IMR-90 (cell line): Measurements from ENCODE around the gene GPATCH8. TPM values are rescaled to one million over a fixed set of nuclear protein-coding genes. Genes with fewer than 3 reads are reported as not detected.
A peak's percentile ranks its signal among the peaks of the same experiment; 100 is the strongest.

Experiments
- ATAC-seq: fragments of 200-7000 bp; cut with Tn5 transposase; 2 replicates; pipeline ENCODE4 v1.9.1; 2020; ENCODE audit warnings: low read depth, mild to moderate bottlenecking, moderate library complexity
- BruUV-seq: library from RNA; stranded (reverse); fragments of 400-500 nt; replicated peaks from 2 replicates; lab custom pipeline; 2021; lab: Mats Ljungman, UMichigan
- CTCF ChIA-PET: fragments of 300-600 bp; formaldehyde crosslinking; extraction: SDS; loops from one replicate; lab custom pipeline; 2021; ENCODE audit warnings: antibody characterized with exemption; lab: Yijun Ruan, JAX
- POLR2A ChIA-PET: fragments of 300-600 bp; sonication (Branson Sonifier 250); formaldehyde crosslinking; loops from one replicate; lab custom pipeline; 2022; ENCODE audit warnings: antibody characterized with exemption; ENCODE audit not compliant: unreplicated experiment; lab: Charles Lee
- DNase-seq: peaks from one replicate; pipeline ENCODE4 v3.0.0; 2013
- H2AFZ ChIP-seq: replicated peaks from 2 replicates; pipeline ENCODE3; 2013; ENCODE audit warnings: low read length, mild to moderate bottlenecking; ENCODE audit not compliant: poor library complexity
- H2AK5ac ChIP-seq: 2 replicates; pipeline ENCODE4 v1.6.1; 2013; ENCODE audit warnings: low read depth, low read length, inconsistent platforms
- H2AK9ac ChIP-seq: replicated peaks from 2 replicates; pipeline ENCODE3; 2013; ENCODE audit warnings: mild to moderate bottlenecking, low read depth, low read length, moderate library complexity; ENCODE audit not compliant: poor library complexity
- H2BK120ac ChIP-seq: 2 replicates; pipeline ENCODE4 v1.6.1; 2013; ENCODE audit warnings: low read depth, low read length, inconsistent platforms
- H2BK15ac ChIP-seq: 3 replicates; pipeline ENCODE4 v1.6.1; 2013; ENCODE audit warnings: low read depth, low read length, inconsistent platforms
- H2BK20ac ChIP-seq: 2 replicates; pipeline ENCODE4 v1.6.1; 2013; ENCODE audit warnings: low read depth, mild to moderate bottlenecking, inconsistent platforms, low read length, moderate library complexity
- H2BK5ac ChIP-seq: 2 replicates; pipeline ENCODE4 v1.6.1; 2013; ENCODE audit warnings: mild to moderate bottlenecking, low read depth, low read length, inconsistent platforms; ENCODE audit not compliant: poor library complexity, severe bottlenecking
- H3K14ac ChIP-seq: replicated peaks from 2 replicates; pipeline ENCODE4 v1.6.1; 2013; ENCODE audit warnings: low read depth, low read length, inconsistent platforms
- H3K18ac ChIP-seq: 2 replicates; pipeline ENCODE4 v1.6.1; 2013; ENCODE audit warnings: low read depth, low read length, control low read depth
- H3K23ac ChIP-seq: 2 replicates; pipeline ENCODE4 v1.6.1; 2013; ENCODE audit warnings: low read depth, low read length, inconsistent platforms
- H3K27ac ChIP-seq: 2 replicates; pipeline ENCODE4 v1.5.1; 2013; ENCODE audit warnings: mild to moderate bottlenecking, control low read depth, low read length; ENCODE audit not compliant: insufficient read depth
- H3K27me3 ChIP-seq: 2 replicates; pipeline ENCODE4 v1.6.1; 2013; ENCODE audit warnings: low read length; ENCODE audit not compliant: control insufficient read depth, insufficient read depth
- H3K36me3 ChIP-seq: 2 replicates; pipeline ENCODE4 v1.6.1; 2013; ENCODE audit warnings: low read length, mixed read lengths; ENCODE audit not compliant: control insufficient read depth, insufficient read depth
- H3K4ac ChIP-seq: 2 replicates; pipeline ENCODE4 v1.6.1; 2013; ENCODE audit warnings: low read depth, low read length, inconsistent platforms
- H3K4me1 ChIP-seq: 2 replicates; pipeline ENCODE4 v1.6.1; 2013; ENCODE audit warnings: low read length, mixed read lengths; ENCODE audit not compliant: control insufficient read depth, insufficient read depth
- H3K4me2 ChIP-seq: 2 replicates; pipeline ENCODE4 v1.6.1; 2013; ENCODE audit warnings: low read depth, mild to moderate bottlenecking, control low read depth, low read length, moderate library complexity
- H3K4me3 ChIP-seq: 2 replicates; pipeline ENCODE4 v1.5.1; 2013; ENCODE audit warnings: low read depth, mild to moderate bottlenecking, control low read depth, low read length, moderate library complexity; ENCODE audit not compliant: insufficient read depth
- H3K56ac ChIP-seq: 2 replicates; pipeline ENCODE4 v1.6.1; 2013; ENCODE audit warnings: low read length, inconsistent platforms; ENCODE audit not compliant: insufficient read depth; ENCODE audit errors: extremely low read depth
- H3K79me1 ChIP-seq, 2 experiments: 2 replicates each; pipeline ENCODE4 v1.6.1; 2013; ENCODE audit warnings: low read length in 2 of 2, inconsistent platforms in 1 of 2, low read depth in 1 of 2
- H3K9ac ChIP-seq: 2 replicates; pipeline ENCODE4 v1.6.1; 2013; ENCODE audit warnings: low read depth, low read length, control low read depth
- H3K9me1 ChIP-seq: 2 replicates; pipeline ENCODE4 v1.6.1; 2013; ENCODE audit warnings: low read length, inconsistent platforms; ENCODE audit not compliant: insufficient read depth
- H3K9me3 ChIP-seq: 2 replicates; pipeline ENCODE4 v1.6.1; 2013; ENCODE audit warnings: low read length; ENCODE audit not compliant: control insufficient read depth, insufficient read depth
- H4K20me1 ChIP-seq: 2 replicates; pipeline ENCODE4 v1.6.1; 2013; ENCODE audit warnings: low read length, inconsistent platforms; ENCODE audit not compliant: insufficient read depth
- H4K5ac ChIP-seq: 2 replicates; pipeline ENCODE4 v1.6.1; 2013; ENCODE audit warnings: mild to moderate bottlenecking, low read depth, low read length, control low read depth
- H4K8ac ChIP-seq, 2 experiments: 2 replicates each; pipeline ENCODE4 v1.6.1; 2013; ENCODE audit warnings: low read depth in 2 of 2, low read length in 2 of 2, control low read depth in 1 of 2, inconsistent platforms in 1 of 2
- H4K91ac ChIP-seq: 2 replicates; pipeline ENCODE4 v1.6.1; 2013; ENCODE audit warnings: low read depth, low read length, inconsistent platforms; ENCODE audit not compliant: insufficient read depth
- BHLHE40 ChIP-seq: fragments of 150-350 bp; IDR thresholded peaks from 2 replicates; pipeline ENCODE4 v1.6.1; 2016; ENCODE audit warnings: mild to moderate bottlenecking, low read depth, low read length
- CEBPB ChIP-seq: IDR thresholded peaks from 2 replicates; pipeline ENCODE4 v1.6.1; 2012; ENCODE audit warnings: low read depth, low read length, improper control_type of control experiment
- CHD1 ChIP-seq: IDR thresholded peaks from 2 replicates; pipeline ENCODE4 v1.6.1; 2012; ENCODE audit warnings: low read depth, low read length, improper control_type of control experiment
- CTCF ChIP-seq: conservative IDR thresholded peaks from 2 replicates; pipeline ENCODE4 v1.5.1; 2012; ENCODE audit warnings: mild to moderate bottlenecking, low read depth, low read length, improper control_type of control experiment
- ELK1 ChIP-seq: fragments of 150-350 bp; IDR thresholded peaks from 2 replicates; pipeline ENCODE4 v1.6.1; 2016; ENCODE audit warnings: low read depth, mild to moderate bottlenecking, low read length, moderate library complexity, borderline replicate concordance
- FOS ChIP-seq: fragments of 150-350 bp; IDR thresholded peaks from 2 replicates; pipeline ENCODE4 v1.6.1; 2016; ENCODE audit warnings: low read depth, low read length
- MAFK ChIP-seq: IDR thresholded peaks from 2 replicates; pipeline ENCODE4 v1.6.1; 2012; ENCODE audit warnings: low read depth, low read length, improper control_type of control experiment
- MAZ ChIP-seq: IDR thresholded peaks from 2 replicates; pipeline ENCODE4 v1.6.1; 2012; ENCODE audit warnings: low read depth, mild to moderate bottlenecking, low read length, improper control_type of control experiment, moderate library complexity, borderline replicate concordance
- MXI1 ChIP-seq: IDR thresholded peaks from 2 replicates; pipeline ENCODE4 v1.6.1; 2012; ENCODE audit warnings: low read depth, mild to moderate bottlenecking, low read length, moderate library complexity, borderline replicate concordance
- NFE2L2 ChIP-seq: fragments of 150-350 bp; IDR thresholded peaks from 2 replicates; pipeline ENCODE4 v1.6.1; 2016; ENCODE audit warnings: low read depth, mild to moderate bottlenecking, low read length
- RAD21 ChIP-seq: IDR thresholded peaks from 2 replicates; pipeline ENCODE4 v1.6.1; 2012; ENCODE audit warnings: low read length, improper control_type of control experiment
- RCOR1 ChIP-seq: IDR thresholded peaks from 2 replicates; pipeline ENCODE4 v1.6.1; 2012; ENCODE audit warnings: mild to moderate bottlenecking, low read length, improper control_type of control experiment; ENCODE audit not compliant: insufficient replicate concordance
- RFX5 ChIP-seq: IDR thresholded peaks from 2 replicates; pipeline ENCODE4 v1.8.0; 2012; ENCODE audit warnings: low read depth, mild to moderate bottlenecking, low read length, moderate library complexity
- SMC3 ChIP-seq: fragments of 150-350 bp; IDR thresholded peaks from 2 replicates; pipeline ENCODE4 v1.6.1; 2016; ENCODE audit warnings: low read depth, mild to moderate bottlenecking, antibody characterized with exemption, low read length, moderate library complexity
- USF2 ChIP-seq: fragments of 150-350 bp; IDR thresholded peaks from 2 replicates; pipeline ENCODE4 v1.6.1; 2017; ENCODE audit warnings: mild to moderate bottlenecking, antibody characterized with exemption, low read length, low read depth
- WGBS, 2 experiments: methylation state at CpG; one replicate each; pipeline versions ENCODE4 v1.1.5 to v1.1.7; 2013; ENCODE audit warnings: missing lambda C conversion rate in 2 of 2; ENCODE audit not compliant: insufficient read length in 1 of 2; ENCODE audit errors: extremely low coverage in 2 of 2; 5-methylcytosine and 5-hydroxymethylcytosine counted together
- dilution Hi-C: fragments of 300-500 bp; cut with HindIII; formaldehyde crosslinking; loops from one replicate; pipeline ENCODE4 v1.14.3; 2018; ENCODE audit warnings: low sequenced_read_pairs; ENCODE audit not compliant: unreplicated experiment
- in situ Hi-C: fragments of 300-500 bp; cut with MboI; formaldehyde crosslinking; loops from 3 replicates; pipeline ENCODE4 v1.14.3; 2019; ENCODE audit warnings: low sequenced_read_pairs, inconsistent platforms, mixed read lengths
- intact Hi-C: fragments of 100-400 bp; cut with micrococcal nuclease; formaldehyde crosslinking; loops from 2 replicates; pipeline ENCODE4 v1.10.0; 2022
- polyA plus RNA-seq, 3 experiments: library from polyadenylated mRNA; depleted of rRNA; stranded (reverse); fragments of >200 nt; gene quantifications; 2 replicates each; pipeline ENCODE4 v1.2.3, GENCODE V29; 2012; ENCODE audit warnings: low replicate concordance in 1 of 3
- total RNA-seq: library from RNA; depleted of rRNA; stranded (reverse); fragments of >200 nt; gene quantifications from 2 replicates; pipeline ENCODE4 v1.2.3, GENCODE V29; 2012

GPATCH8 gene
- total and polyA plus RNA-seq, 2 of the 4 experiments (the other 2 are of a cell fraction) = 8.8 to 13.2 TPM

- Histone ChIP-seq H3K4me3 (no peak overlapping the region), H4K20me1 (0 out of 2 replicates have a peak, but pooled peaks cover 3% of the 10 kb centered on the region), H3K4ac (no peak overlapping the region), H3K9me1 (no peaks in the 10 kb centered on the region), H3K18ac (no peak overlapping the region), H2AFZ (peak overlapping the region; percentile 85), H3K23ac (no peak overlapping the region), H3K9me3 (no peaks in the 10 kb centered on the region; the same call in 1 of the 2 replicates), H3K4me1 (peaks cover 2% of the 10 kb centered on the region; the same call in 1 of the 2 replicates), H2BK5ac (no peak overlapping the region), H2AK5ac (no peak overlapping the region), H4K5ac (no peak overlapping the region), H3K14ac (no peak overlapping the region), H3K4me2 (no peak overlapping the region; the same call in 1 of the 2 replicates), H2BK15ac (no peak overlapping the region), H3K27ac (no peak overlapping the region), H3K36me3 (no peaks in the 10 kb centered on the region), H2BK120ac (no peak overlapping the region), H4K91ac (no peak overlapping the region), H3K27me3 (peaks cover 36% of the 10 kb centered on the region), H3K56ac (no peak overlapping the region), H2AK9ac (no peak overlapping the region), H2BK20ac (no peak overlapping the region), H3K9ac (no peak overlapping the region), H4K8ac (no peak overlapping the region), H3K79me1 (no peaks in the 10 kb centered on the region)
- TF ChIP-seq USF2 (no peak), MAZ (no peak), RFX5 (no peak), ELK1 (no peak), MXI1 (no peak), BHLHE40 (no peak), MAFK (no peak), CHD1 (no peak), RCOR1 (no peak), FOS (no peak), CTCF (no peak), SMC3 (no peak), CEBPB (no peak), NFE2L2 (no peak), RAD21 (no peak)
- DNase-seq (no peak), ATAC-seq (no peak)
- ChIA-PET CTCF (interaction anchor here (1.0 kb wide), 1 partner anchor 9 kb away, joined by 3 read pairs; no protein-coding TSS in a partner anchor), POLR2A (no interaction called here)
- in situ Hi-C loops (no loop called here), dilution Hi-C loops (no loop called here), intact Hi-C loops (no loop called here)
- 21% methylated on average over 10 of the region's 29 CpGs; no CpG with 5 or more reads in 1 of the 2 experiments for WGBS, 2 experiments
- no TSS peak for BruUV-seq
These were observed 118.9 kb downstream of the GPATCH8 start for GRCh38 chr17:44384281-44384822.
